Measurements from ENCODE around the gene IGSF21.

IGSF21 gene

GRCh38 chr1:18396247-18396980 lies 288.8 kb downstream of the IGSF21 start:
- DNase-seq (ENCODE audit: low read depth in 1 of 2, low spot score in 1 of 2): no peak

GRCh38 chr1:18397641-18398040 lies 290.0 kb downstream of the IGSF21 start:
- DNase-seq (ENCODE audit: low read depth in 1 of 2, low spot score in 1 of 2): no peak

- DNase-seq (ENCODE audit: low read depth in 1 of 2, low spot score in 1 of 2): no peak
Observed at GRCh38 chr1:18398791-18399530, 291.4 kb downstream of the IGSF21 start.

GRCh38 chr1:18400347-18401102 lies 292.9 kb downstream of the IGSF21 start:
- DNase-seq (ENCODE audit: low read depth in 1 of 2, low spot score in 1 of 2): no peak

- no peak for DNase-seq (ENCODE audit: low read depth in 1 of 2, low spot score in 1 of 2)
Observed at GRCh38 chr1:18401921-18402320, 294.3 kb downstream of the IGSF21 start.

- no peak for DNase-seq (ENCODE audit: low read depth in 1 of 2, low spot score in 1 of 2)
Observed at GRCh38 chr1:18404460-18404859, 296.9 kb downstream of the IGSF21 start.

- DNase-seq (ENCODE audit: low read depth in 1 of 2, low spot score in 1 of 2): no peak
Observed at GRCh38 chr1:18407166-18408045, 299.8 kb downstream of the IGSF21 start.

- no peak for DNase-seq (ENCODE audit: low read depth in 1 of 2, low spot score in 1 of 2)
Observed at GRCh38 chr1:18408656-18409370, 301.2 kb downstream of the IGSF21 start.

GRCh38 chr1:18409609-18410237 lies 302.1 kb downstream of the IGSF21 start:
- no peak for DNase-seq (ENCODE audit: low read depth in 1 of 2, low spot score in 1 of 2)

GRCh38 chr1:18410407-18410806 lies 302.8 kb downstream of the IGSF21 start:
- no peak for DNase-seq (ENCODE audit: low read depth in 1 of 2, low spot score in 1 of 2)

GRCh38 chr1:18411321-18411720 lies 303.7 kb downstream of the IGSF21 start:
- DNase-seq (ENCODE audit: low read depth in 1 of 2, low spot score in 1 of 2): no peak

- DNase-seq (ENCODE audit: low read depth in 1 of 2, low spot score in 1 of 2): no peak
Observed at GRCh38 chr1:18411820-18412641, 304.4 kb downstream of the IGSF21 start.

- no peak for DNase-seq (ENCODE audit: low read depth in 1 of 2, low spot score in 1 of 2)
Observed at GRCh38 chr1:18412882-18413353, 305.3 kb downstream of the IGSF21 start.

- DNase-seq (ENCODE audit: low read depth in 1 of 2, low spot score in 1 of 2): no peak
Observed at GRCh38 chr1:18413541-18414305, 306.1 kb downstream of the IGSF21 start.

- no peak for DNase-seq (ENCODE audit: low read depth in 1 of 2, low spot score in 1 of 2)
Observed at GRCh38 chr1:18414321-18414720, 306.7 kb downstream of the IGSF21 start.

GRCh38 chr1:18414872-18415447 lies 307.4 kb downstream of the IGSF21 start:
- no peak for DNase-seq (ENCODE audit: low read depth in 1 of 2, low spot score in 1 of 2)

GRCh38 chr1:18415448-18416027 lies 307.9 kb downstream of the IGSF21 start:
- DNase-seq (ENCODE audit: low read depth in 1 of 2, low spot score in 1 of 2): no peak
